ENCODE results near the gene PDGFC. TPM values are rescaled to one million over a fixed set of nuclear protein-coding genes. Genes with fewer than 3 reads are reported as not detected.

Gene PDGFC
- total RNA-seq, 1 donor, result 145 TPM

DNA sequence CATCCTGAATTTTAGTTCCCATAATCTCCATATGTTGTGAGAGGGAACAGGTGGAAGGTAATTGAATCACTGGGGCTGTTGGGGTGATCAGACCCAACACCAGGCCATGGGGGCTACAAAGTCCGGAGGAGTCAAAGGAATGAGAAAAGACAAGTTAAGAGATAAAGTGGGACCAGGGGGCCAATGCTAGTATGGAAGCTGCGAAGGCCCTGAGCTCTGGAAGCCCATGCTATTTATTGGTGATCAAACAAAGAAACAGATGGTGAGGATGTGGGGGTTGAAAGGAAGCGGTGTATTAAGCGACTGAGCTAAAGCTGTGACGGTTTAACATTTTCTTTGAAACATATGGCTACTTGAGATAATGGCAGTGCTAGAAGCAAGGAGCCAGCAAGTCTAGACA lies 132.8 kb downstream of the PDGFC start:
- H3K79me2 ChIP-seq (ENCODE audit: insufficient read depth, low read length), result peaks cover 85% of the 10 kb centered on the region

GRCh38 chr4:156837625-156838345 lies 133.8 kb downstream of the PDGFC start:
- Histone ChIP-seq H3K36me3 (ENCODE audit: insufficient read depth, low read length) (peaks cover 21% of the 10 kb centered on the region), H3K4me3 (ENCODE audit: insufficient read depth, low read length) (no peak overlapping the region), H4K20me1 (ENCODE audit: insufficient read depth, low read length) (no peaks in the 10 kb centered on the region), H3K9me3 (ENCODE audit: low read depth, low read length) (peaks cover 20% of the 10 kb centered on the region), H2AFZ (ENCODE audit: low read length) (no peak overlapping the region), H3K4me1 (ENCODE audit: insufficient read depth, low read length) (peaks cover 16% of the 10 kb centered on the region), H3K27ac (ENCODE audit: low read depth, low read length) (no peak overlapping the region), H3K4me2 (ENCODE audit: insufficient read depth, low read length) (no peak overlapping the region), H3K79me2 (ENCODE audit: insufficient read depth, low read length) (peaks cover 83% of the 10 kb centered on the region), H3K27me3 (ENCODE audit: insufficient read depth, low read length) (no peaks in the 10 kb centered on the region)
- TF ChIP-seq, protein P1, sequence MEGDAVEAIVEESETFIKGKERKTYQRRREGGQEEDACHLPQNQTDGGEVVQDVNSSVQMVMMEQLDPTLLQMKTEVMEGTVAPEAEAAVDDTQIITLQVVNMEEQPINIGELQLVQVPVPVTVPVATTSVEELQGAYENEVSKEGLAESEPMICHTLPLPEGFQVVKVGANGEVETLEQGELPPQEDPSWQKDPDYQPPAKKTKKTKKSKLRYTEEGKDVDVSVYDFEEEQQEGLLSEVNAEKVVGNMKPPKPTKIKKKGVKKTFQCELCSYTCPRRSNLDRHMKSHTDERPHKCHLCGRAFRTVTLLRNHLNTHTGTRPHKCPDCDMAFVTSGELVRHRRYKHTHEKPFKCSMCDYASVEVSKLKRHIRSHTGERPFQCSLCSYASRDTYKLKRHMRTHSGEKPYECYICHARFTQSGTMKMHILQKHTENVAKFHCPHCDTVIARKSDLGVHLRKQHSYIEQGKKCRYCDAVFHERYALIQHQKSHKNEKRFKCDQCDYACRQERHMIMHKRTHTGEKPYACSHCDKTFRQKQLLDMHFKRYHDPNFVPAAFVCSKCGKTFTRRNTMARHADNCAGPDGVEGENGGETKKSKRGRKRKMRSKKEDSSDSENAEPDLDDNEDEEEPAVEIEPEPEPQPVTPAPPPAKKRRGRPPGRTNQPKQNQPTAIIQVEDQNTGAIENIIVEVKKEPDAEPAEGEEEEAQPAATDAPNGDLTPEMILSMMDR (IDR thresholded peaks at IDR 0.05; ENCODE audit: extremely low read depth, low read depth, low read length), result no peak
- DNase-seq (ENCODE audit: insufficient read length, low spot score, missing footprints), result no peak

More for the DNA sequence above, 132.8 kb downstream of the PDGFC start:
- Histone ChIP-seq H3K9me3 (ENCODE audit: low read depth, low read length) (peaks cover 20% of the 10 kb centered on the region), H3K27me3 (ENCODE audit: insufficient read depth, low read length) (no peaks in the 10 kb centered on the region), H3K27ac (ENCODE audit: low read depth, low read length) (no peak overlapping the region), H2AFZ (ENCODE audit: low read length) (no peak overlapping the region), H3K4me1 (ENCODE audit: insufficient read depth, low read length) (peaks cover 11% of the 10 kb centered on the region), H3K4me3 (ENCODE audit: insufficient read depth, low read length) (no peak overlapping the region), H4K20me1 (ENCODE audit: insufficient read depth, low read length) (no peaks in the 10 kb centered on the region), H3K36me3 (ENCODE audit: insufficient read depth, low read length) (peaks cover 27% of the 10 kb centered on the region), H3K4me2 (ENCODE audit: insufficient read depth, low read length) (no peak overlapping the region)
- DNase-seq (ENCODE audit: insufficient read length, low spot score, missing footprints), result no peak
- TF ChIP-seq, protein P1 (IDR thresholded peaks at IDR 0.05; ENCODE audit: extremely low read depth, low read depth, low read length), result no peak

DNA sequence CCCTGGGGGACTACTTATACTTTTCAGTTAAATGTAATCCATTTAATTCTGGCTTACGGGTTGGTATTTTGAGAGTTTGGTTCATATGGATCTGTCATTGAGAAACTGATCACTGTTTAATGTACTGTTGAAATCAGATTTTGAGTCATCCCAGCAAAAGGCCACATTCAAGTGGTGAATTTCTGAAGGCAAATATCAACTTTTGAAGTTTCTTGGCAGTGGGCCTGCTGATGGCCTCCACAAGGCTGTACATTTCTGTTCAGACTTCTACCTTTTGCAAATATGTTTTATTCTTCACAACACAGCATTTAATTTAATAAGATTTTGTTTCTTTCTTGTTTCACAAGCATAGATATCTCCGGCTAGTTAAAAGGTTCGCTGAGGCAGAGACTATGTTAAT lies 138.7 kb downstream of the PDGFC start:
- DNase-seq (ENCODE audit: insufficient read length, low spot score, missing footprints), result no peak
- peaks cover 65% of the 10 kb centered on the region for H3K79me2 ChIP-seq (ENCODE audit: insufficient read depth, low read length)
- H3K27me3 ChIP-seq (ENCODE audit: insufficient read depth, low read length), result no peaks in the 10 kb centered on the region

GRCh38 chr4:156830351-156830750 lies 141.2 kb downstream of the PDGFC start:
- TF ChIP-seq, protein P1 (IDR thresholded peaks at IDR 0.05; ENCODE audit: extremely low read depth, low read depth, low read length), result no peak
- H4K20me1 ChIP-seq (ENCODE audit: insufficient read depth, low read length), result no peaks in the 10 kb centered on the region
- peak overlapping the region; percentile 72 for H3K27ac ChIP-seq (ENCODE audit: low read depth, low read length)
- H3K79me2 ChIP-seq (ENCODE audit: insufficient read depth, low read length), result peaks cover 66% of the 10 kb centered on the region
- H3K36me3 ChIP-seq (ENCODE audit: insufficient read depth, low read length), result no peaks in the 10 kb centered on the region
- H2AFZ ChIP-seq (ENCODE audit: low read length), result no peak overlapping the region
- no peaks in the 10 kb centered on the region for H3K9me3 ChIP-seq (ENCODE audit: low read depth, low read length)
- H3K4me3 ChIP-seq (ENCODE audit: insufficient read depth, low read length), result no peak overlapping the region
- peak; percentile 81 for DNase-seq (ENCODE audit: insufficient read length, low spot score, missing footprints)
- peaks cover 40% of the 10 kb centered on the region for H3K4me1 ChIP-seq (ENCODE audit: insufficient read depth, low read length)
- no peaks in the 10 kb centered on the region for H3K27me3 ChIP-seq (ENCODE audit: insufficient read depth, low read length)
- H3K4me2 ChIP-seq (ENCODE audit: insufficient read depth, low read length), result peak overlapping the region; percentile 69

More for the DNA sequence above, 138.7 kb downstream of the PDGFC start:
- Histone ChIP-seq H3K9me3 (ENCODE audit: low read depth, low read length) (no peaks in the 10 kb centered on the region), H3K27ac (ENCODE audit: low read depth, low read length) (no peak overlapping the region), H4K20me1 (ENCODE audit: insufficient read depth, low read length) (no peaks in the 10 kb centered on the region), H3K36me3 (ENCODE audit: insufficient read depth, low read length) (no peaks in the 10 kb centered on the region), H3K4me1 (ENCODE audit: insufficient read depth, low read length) (peaks cover 40% of the 10 kb centered on the region), H3K4me2 (ENCODE audit: insufficient read depth, low read length) (no peak overlapping the region), H3K4me3 (ENCODE audit: insufficient read depth, low read length) (no peak overlapping the region), H2AFZ (ENCODE audit: low read length) (no peak overlapping the region)
- TF ChIP-seq, protein P1 (IDR thresholded peaks at IDR 0.05; ENCODE audit: extremely low read depth, low read depth, low read length), result no peak
